ENCODE data around the gene RPS6KA2. TPM values are rescaled to one million over a fixed set of nuclear protein-coding genes. Genes with fewer than 3 reads are reported as not detected.
A peak's percentile ranks its signal among the peaks of the same experiment; 100 is the strongest.

Gene RPS6KA2
- polyA plus RNA-seq, 4 donors, result 30.6 to 35.7 (median 34.4) TPM

- DNase-seq (ENCODE audit: low read depth in 4 of 4, low spot score in 3 of 4), result no peak
Measured at GRCh38 chr6:166560222-166560621, 66.8 kb downstream of the RPS6KA2 start.

- DNase-seq (ENCODE audit: low read depth in 4 of 4, low spot score in 3 of 4), result no peak
Measured at GRCh38 chr6:166559662-166560061, 67.4 kb downstream of the RPS6KA2 start.

- DNase-seq (ENCODE audit: low read depth in 4 of 4, low spot score in 3 of 4), result no peak
Measured at GRCh38 chr6:166559211-166559610, 67.8 kb downstream of the RPS6KA2 start.

DNA sequence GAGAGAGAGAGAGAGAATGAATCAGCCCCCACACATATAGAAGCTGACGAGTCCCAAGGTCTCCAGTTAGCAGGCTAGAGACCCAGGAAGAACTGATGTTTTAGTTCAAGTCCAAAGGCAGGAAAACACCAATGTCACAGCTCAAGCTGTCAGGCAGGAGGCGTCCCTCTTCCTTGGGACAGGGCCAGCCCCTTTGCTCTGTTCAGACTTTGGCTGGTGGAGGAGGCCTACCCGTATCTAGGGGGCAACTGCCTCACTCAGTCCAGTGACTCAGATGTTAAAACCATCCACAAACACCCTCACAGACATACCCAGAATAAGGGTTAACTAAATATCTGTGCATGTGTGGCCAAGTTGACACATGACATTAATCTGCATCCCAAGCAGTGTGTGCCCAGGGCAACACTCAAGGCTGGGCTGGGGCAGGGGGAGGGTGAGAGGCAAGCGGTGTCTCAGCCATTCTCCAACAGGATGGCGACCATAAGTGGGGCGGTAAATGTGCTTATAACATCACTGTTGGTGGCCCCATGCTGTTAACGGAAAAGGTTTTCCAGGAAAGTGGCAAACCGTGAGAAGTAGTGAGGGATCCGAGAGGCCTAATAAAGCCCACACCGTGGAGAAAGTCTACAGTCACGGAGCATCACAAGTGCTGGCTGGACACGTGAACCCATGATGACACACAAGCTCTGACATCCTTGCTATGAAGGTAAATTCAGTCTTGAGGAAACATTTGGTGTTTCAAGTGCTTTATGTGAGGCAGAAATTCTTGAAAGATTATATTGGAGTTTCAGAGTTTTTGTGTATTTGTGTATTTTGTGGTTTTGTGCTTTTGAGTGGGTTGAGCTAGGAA, 68.7 kb downstream of the RPS6KA2 start:
- no peak for DNase-seq (ENCODE audit: low read depth in 4 of 4, low spot score in 3 of 4)

DNA sequence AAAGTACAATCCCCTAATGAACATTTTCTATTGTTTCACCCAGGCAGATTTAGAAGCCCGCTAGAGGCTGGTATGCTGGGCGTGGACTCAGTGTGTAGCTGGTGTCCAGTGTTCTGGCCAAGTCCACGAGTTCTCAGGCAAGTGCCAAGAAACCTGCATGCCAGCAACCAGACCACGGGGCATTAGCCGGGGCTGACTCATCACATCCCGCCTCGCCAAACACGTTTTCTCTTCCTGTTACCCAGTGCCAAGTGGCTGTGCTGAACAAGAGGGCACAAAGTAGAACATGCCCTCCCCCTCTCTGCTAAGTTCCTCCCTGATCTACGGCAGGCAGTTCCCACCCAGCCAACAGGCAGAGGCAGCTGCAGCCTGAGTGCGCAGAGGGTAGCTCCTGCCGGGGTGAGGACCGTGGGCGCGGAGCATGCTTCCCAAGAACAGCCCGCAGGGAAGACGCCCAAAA, 70.2 kb downstream of the RPS6KA2 start:
- DNase-seq (ENCODE audit: low read depth in 4 of 4, low spot score in 3 of 4), result no peak

GRCh38 chr6:166556336-166556735, 70.7 kb downstream of the RPS6KA2 start:
- no peak for DNase-seq (ENCODE audit: low read depth in 4 of 4, low spot score in 3 of 4)

DNA sequence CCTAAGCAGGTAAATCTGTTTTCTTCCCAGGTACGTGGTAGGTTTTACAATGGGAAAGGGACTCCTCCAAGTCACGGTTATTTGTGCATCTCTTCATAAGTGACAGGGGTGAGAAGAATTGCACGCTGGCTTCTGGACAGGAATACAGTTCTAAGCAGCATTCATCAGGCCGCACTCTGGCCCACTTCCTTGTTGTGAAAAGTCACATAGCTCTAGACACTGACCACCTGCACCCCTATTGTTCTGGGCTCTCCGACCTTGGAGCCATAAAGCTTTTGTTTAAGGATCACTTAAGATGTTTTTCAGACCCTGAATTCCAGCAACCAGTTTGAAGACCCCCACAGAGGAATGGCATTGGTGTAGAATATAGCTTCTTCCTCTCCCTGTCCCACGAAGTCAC, 72.0 kb downstream of the RPS6KA2 start:
- no peak for DNase-seq (ENCODE audit: low read depth in 4 of 4, low spot score in 3 of 4)

DNA sequence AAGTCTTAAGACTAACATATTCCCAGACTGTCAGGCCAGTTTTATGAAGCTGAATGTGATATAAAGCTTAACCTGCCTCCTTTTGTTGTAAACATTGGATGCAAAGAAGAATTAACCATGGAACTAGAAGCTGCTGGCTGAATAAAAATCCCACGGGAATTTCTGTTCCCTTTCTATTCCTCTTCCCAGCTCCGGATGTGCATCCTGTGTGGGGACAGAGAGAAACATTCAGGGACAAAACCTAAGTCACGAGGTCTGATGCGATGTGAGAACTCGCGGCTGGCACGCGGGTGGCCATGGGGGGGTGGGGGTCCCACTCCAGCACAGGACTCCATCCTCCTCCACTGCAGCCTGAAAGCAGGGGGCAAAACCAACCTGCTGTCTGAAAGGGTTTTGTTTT, 72.7 kb downstream of the RPS6KA2 start:
- peak in 1 of 4 donors; percentile 31 for DNase-seq (ENCODE audit: low read depth in 4 of 4, low spot score in 3 of 4)

GRCh38 chr6:166553563-166554271, 73.3 kb downstream of the RPS6KA2 start:
- DNase-seq (ENCODE audit: low read depth in 4 of 4, low spot score in 3 of 4), result no peak

GRCh38 chr6:166552600-166552999, 74.5 kb downstream of the RPS6KA2 start:
- no peak for DNase-seq (ENCODE audit: low read depth in 4 of 4, low spot score in 3 of 4)

GRCh38 chr6:166551754-166552495, 75.1 kb downstream of the RPS6KA2 start:
- no peak for DNase-seq (ENCODE audit: low read depth in 4 of 4, low spot score in 3 of 4)

GRCh38 chr6:166546653-166547052, 80.4 kb downstream of the RPS6KA2 start:
- no peak for DNase-seq (ENCODE audit: low read depth in 4 of 4, low spot score in 3 of 4)

DNA sequence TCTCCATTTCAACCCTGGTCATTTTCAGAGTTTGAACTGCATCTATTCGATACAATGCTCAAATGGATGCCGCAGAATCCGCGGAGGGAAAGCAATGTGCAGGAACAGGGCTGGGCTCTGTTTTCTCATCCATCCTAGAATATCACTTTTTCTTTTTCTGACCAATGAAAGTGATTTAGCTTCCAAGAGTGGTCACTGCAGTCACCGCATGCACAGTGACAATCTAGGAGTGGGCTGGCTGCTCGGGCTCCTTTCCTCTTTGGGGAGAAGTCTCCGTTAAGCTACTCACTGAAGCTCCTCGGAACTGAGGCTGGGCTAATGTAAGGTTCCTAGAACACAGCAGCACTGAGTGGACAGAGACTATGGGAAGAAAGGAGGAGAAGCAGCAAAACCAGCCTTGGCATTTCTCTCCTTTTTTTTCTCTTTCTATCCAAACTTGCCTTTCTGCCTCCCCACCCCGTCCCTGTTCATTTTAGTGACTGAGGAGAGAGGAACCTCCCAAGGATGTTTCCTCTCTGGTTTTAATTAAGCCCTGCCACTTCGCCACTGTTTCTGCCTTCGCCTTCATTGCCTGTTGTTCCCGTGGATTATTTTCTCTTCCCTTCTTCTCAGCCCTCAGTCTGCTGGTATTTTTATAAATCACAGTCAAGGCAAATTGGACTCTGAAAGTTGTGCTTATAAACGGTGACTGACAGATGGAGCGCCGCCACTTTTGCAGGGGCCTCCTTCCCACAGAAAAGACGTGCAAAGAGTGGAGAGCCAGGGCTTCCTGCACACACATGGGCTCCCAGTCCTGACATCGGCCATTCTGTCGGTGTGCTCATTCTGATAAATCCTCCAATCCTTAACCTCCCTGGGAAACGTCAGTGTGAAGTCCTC, 81.7 kb downstream of the RPS6KA2 start:
- no peak for DNase-seq (ENCODE audit: low read depth in 4 of 4, low spot score in 3 of 4)

- DNase-seq (ENCODE audit: low read depth in 4 of 4, low spot score in 3 of 4), result no peak
Measured at GRCh38 chr6:166544296-166544605, 82.8 kb downstream of the RPS6KA2 start.

- DNase-seq (ENCODE audit: low read depth in 4 of 4, low spot score in 3 of 4), result no peak
Measured at GRCh38 chr6:166543603-166544295, 83.3 kb downstream of the RPS6KA2 start.

DNA sequence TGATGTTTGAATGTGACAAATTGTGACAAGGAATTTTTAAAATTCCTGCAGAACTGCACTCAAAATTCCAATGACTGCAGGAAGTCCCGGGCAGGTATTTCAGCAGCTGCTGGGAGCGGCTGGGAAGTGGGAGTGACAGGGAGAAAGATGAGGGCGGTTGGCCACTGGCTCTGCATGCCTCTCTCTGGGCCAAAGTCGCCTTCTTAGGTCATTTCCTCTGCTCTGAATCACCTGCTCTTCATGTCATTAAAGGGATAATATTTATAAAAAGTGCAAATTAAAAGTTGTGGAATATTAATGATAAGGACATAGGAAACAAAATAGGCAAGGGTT, 84.5 kb downstream of the RPS6KA2 start:
- DNase-seq (ENCODE audit: low read depth in 4 of 4, low spot score in 3 of 4), result no peak

GRCh38 chr6:166541876-166542579, 85.0 kb downstream of the RPS6KA2 start:
- DNase-seq (ENCODE audit: low read depth in 4 of 4, low spot score in 3 of 4), result no peak

DNA sequence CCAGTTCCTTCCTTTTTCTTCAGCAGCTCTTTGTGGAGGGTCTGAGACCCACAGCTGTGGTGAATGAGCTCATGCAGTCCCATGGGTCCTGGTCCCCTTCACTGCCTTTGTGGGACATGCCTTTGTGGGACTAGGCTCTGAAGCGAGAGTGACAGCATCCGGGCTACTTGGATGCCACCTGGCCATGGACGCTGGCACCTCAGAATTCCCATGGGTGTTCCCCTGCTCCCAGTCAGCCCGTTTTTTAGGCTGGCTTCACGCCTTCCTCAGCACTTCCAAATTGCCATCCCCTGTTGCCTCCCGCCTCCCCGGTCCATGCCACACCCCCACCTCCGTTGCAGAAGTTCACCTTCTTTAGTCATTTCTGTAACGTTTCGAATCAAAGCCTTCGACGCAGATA, 85.7 kb downstream of the RPS6KA2 start:
- DNase-seq (ENCODE audit: low read depth in 4 of 4, low spot score in 3 of 4), result no peak

- DNase-seq (ENCODE audit: low read depth in 4 of 4, low spot score in 3 of 4), result no peak
Measured at GRCh38 chr6:166540631-166541331, 86.3 kb downstream of the RPS6KA2 start.
